Renal cortical epithelial cell (primary cell): ENCODE data around the gene ZBTB16. TPM values are rescaled to one million over a fixed set of nuclear protein-coding genes. Genes with fewer than 3 reads are reported as not detected.

Source experiments
- DNase-seq: peaks from one replicate; pipeline ENCODE4 v3.0.0-alpha.2; 2011; ENCODE audit warnings: low read depth
- total RNA-seq: library from RNA; depleted of rRNA; stranded (reverse); fragments of >200 nt; gene quantifications from 2 replicates; pipeline ENCODE4 v1.2.3, GENCODE V29; 2014

Gene ZBTB16
- total RNA-seq, 1 donor from 2014 or later, result 53.7 TPM

DNA sequence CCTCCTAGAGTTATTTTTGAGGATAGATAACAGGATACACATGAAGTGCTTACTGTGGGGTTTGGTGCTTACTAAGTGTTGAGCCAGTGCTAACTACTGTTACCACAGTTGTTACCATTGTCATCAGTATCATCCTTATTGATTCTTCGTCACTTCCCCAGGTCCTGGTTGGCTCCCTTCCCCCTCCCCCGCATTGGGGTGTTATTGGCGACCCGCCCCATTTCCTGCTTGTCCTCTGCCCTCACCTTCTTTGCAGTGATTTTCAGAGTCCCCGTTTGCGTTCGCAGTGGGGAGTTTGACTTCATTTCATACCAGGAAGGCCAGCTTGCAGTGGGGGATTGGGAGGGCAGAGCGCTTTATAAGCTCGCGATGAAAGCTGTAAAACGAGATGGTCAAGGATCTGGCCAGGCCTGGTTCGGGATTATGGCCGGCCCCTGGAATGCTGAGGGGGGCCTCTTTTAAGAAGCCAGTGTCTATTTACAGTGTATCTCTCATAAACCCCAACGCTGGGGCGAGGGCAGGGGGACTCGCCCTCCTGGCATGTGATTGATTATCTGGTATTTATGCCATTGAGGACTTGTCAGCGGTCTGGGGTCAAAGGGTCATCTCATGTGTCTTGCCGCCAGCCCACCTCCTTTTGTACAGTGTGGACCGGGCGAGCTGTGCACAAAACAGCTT, 152.1 kb downstream of the ZBTB16 start:
- DNase-seq, result no peak

GRCh38 chr11:114213622-114214021, 154.1 kb downstream of the ZBTB16 start:
- DNase-seq, result no peak

GRCh38 chr11:114215428-114215827, 155.9 kb downstream of the ZBTB16 start:
- DNase-seq, result no peak

GRCh38 chr11:114215871-114216795, 156.6 kb downstream of the ZBTB16 start:
- DNase-seq, result no peak

DNA sequence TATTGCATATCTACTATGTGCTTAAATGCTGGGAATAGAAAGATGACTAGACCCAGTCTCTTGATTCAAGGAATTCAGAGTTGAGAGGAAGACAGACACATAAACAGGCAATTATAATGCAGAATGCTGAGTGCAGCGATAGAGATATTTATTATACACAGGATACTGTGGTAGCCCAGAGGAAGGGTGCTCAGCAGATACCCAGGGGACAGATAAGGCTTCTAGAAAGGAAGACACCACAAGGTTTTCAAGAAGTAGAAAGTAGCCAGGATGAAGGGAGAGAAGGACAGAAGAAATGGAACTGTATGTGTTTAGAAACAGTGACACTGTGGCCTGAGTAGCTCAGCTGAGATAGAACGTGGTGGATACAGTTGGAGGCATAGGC, 157.3 kb downstream of the ZBTB16 start:
- DNase-seq, result no peak

- peak; percentile 37 for DNase-seq
Observed at GRCh38 chr11:114218508-114218907, 159.0 kb downstream of the ZBTB16 start.

DNA sequence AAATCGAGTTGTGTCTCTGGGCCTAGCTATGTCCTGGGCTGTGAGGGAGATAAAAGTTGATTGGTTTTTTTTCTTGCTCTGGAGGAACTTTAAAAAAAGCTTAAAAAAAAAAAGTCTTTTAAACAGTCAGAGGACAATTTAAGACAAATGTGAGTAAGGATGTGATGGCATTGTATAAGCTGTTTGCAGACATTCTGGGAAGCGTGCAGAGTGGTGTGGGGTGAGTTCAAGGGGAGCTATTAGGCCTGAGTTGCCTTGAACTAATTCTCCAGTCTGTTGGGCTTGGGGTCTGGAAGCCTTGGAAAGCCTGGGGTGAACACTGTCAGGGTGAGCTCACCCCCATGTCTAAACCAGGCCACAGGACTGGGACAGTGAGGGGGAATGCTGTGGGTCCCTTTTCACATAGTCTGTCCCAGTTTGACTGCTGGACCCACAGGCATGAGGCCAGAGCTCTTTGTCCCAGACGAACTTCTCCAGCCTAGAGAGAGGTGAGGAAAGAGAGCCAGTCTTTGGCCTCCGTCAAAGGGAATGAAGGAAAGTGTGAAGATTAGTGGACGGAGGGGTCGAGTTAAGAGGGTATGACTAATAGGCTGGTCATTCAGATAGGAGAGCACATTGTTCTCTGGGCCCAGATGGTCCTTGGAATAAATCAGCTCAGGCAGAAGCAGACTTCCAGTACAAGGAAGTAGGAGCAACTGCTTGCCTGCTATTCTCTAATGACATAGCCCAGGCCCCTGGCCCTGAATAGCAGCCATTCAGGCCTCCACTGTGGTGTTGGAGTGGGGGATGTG, 160.2 kb downstream of the ZBTB16 start:
- peak; percentile 95 for DNase-seq

GRCh38 chr11:114221037-114221436, 161.5 kb downstream of the ZBTB16 start:
- no peak for DNase-seq

- DNase-seq, result no peak
Observed at GRCh38 chr11:114225661-114226060, 166.2 kb downstream of the ZBTB16 start.

- DNase-seq, result no peak
Observed at GRCh38 chr11:114226356-114226755, 166.8 kb downstream of the ZBTB16 start.

GRCh38 chr11:114228435-114229411, 169.2 kb downstream of the ZBTB16 start:
- no peak for DNase-seq

DNA sequence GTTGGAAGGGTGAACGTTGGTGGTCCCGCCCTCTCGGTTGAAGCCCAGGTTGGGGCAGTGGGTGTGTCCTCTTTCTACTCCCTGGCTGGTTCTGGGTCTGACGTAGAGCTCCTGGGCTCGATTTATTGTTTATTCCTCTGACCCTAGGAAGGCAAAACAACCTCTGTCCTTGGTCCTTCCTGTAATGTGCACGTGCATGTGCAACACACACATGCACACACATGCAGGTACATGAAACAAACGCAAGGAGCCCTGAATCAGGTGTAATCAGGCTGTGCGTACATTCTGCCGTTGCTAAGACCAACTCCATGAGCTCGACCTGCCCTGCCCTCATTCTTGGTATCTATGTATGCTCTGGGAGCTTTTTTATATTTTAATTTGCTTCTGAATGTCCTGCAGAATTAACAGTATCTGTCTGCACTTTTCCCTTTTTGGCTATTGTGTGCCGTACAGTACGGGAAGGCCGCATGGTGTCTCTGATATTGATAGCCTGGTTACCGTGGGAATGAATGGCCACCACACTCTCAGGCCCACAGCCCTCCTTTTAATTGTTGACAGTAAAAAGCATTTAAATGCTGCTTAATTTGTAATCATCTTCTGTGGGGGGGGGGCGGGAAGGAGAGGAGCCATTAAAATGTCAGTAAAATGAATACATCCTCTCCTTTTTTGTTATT, 170.7 kb downstream of the ZBTB16 start:
- no peak for DNase-seq

GRCh38 chr11:114232400-114233059, 173.0 kb downstream of the ZBTB16 start:
- no peak for DNase-seq

DNA sequence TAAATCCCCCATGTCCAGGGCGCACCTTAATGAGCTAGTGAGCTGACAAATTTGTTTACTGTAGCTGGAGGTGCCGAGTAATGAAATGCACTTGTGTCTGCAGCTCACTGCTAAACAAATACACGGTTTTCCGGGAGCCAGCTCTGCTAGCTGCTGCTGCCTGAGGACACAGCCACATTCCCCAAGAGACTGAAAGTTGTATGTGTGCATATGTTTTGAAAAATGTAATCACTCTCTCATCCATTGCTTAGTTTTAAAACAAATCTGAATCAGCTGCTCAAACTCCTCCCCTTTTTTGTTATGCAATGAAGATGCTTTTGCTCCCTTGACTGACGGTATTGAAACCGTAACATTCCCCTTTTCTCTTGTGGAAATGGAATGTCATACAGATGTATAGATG, 174.2 kb downstream of the ZBTB16 start:
- DNase-seq, result peak; percentile 34

GRCh38 chr11:114236829-114237228, 177.3 kb downstream of the ZBTB16 start:
- DNase-seq, result peak; percentile 55

DNA sequence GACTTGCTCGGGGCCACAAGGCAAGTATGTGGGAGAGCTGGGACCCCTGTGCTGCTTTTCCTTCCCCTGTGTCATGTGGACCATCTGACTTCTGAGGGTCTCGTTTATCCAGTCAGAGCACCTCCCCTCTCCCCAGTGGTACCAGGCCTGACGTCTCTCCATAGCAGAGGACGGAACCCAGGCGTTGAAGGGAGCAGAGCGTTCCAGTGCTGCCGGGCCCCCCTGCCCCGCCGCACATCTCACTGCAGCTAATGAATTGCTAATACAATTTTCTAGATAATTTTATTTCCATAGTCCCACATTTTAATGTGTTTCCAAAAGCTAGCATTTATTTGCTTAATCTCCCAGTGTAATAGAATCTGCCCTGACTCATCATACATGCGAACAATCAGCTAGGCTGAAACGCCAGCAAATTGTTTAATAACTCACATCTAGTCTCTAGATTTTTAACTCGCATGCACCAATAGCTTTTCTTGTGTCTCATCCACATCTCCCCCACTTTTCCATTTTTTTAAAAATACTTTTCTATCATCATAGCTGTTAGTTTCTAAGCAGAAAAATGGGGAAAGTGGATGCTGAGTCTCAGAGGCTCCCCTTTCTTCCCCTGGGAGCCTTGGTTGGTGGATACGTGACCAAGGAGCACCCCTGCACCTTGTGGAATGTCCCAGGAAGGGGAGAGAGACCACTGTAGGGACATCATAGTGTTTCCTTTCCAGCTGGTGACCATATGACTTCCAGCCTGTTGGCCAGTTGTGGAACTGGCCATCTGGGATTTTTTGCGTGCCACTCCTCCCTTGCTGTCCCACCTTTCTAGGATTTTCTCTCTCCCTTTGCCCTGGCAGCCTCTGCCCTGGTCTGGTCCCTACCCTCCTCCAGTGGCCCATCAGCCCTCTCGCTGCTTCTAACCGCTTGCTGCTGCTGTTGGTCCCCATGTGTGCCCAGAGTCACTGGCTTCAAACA, 178.1 kb downstream of the ZBTB16 start:
- no peak for DNase-seq

- no peak for DNase-seq
Observed at GRCh38 chr11:114239753-114240161, 180.2 kb downstream of the ZBTB16 start.

DNA sequence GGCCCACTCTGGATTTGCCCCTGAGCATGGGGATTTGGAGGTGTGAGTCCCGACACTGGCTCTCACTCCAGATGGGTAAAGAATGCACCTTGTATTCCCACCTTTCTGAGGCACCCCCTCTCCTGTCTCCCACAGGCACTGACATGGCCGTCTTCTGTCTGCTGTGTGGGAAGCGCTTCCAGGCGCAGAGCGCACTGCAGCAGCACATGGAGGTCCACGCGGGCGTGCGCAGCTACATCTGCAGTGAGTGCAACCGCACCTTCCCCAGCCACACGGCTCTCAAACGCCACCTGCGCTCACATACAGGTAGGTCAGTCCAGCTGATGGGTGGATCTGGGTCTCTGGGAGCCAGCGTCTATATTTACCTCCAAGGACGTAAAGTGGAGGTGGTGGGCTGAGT, 182.5 kb downstream of the ZBTB16 start:
- DNase-seq, result no peak
